Liver (tissue), 9 donors: ENCODE measurements around the gene UBE2D2. TPM values are rescaled to one million over a fixed set of nuclear protein-coding genes. Genes with fewer than 3 reads are reported as not detected.

ENCODE experiments used
- DNase-seq: peaks from one replicate; pipeline ENCODE4 v3.0.0-alpha.2; 2017; ENCODE audit warnings: low spot score
- H3K27ac ChIP-seq, 2 donors: one replicate each; pipeline ENCODE4 v1.7.0; 2013; ENCODE audit warnings: inconsistent platforms in 2 of 2, low read length in 2 of 2, control low read depth in 1 of 2, low read depth in 1 of 2, mild to moderate bottlenecking in 1 of 2
- H3K27me3 ChIP-seq, 4 donors: one replicate each; pipeline versions ENCODE4 v1.6.1 to v1.7.0; 2013; ENCODE audit warnings: low read length in 3 of 4, inconsistent platforms in 1 of 4, mild to moderate bottlenecking in 1 of 4, moderate library complexity in 1 of 4; ENCODE audit not compliant: control insufficient read depth in 4 of 4, insufficient read depth in 4 of 4
- H3K36me3 ChIP-seq, 4 donors: one replicate each; pipeline versions ENCODE4 v1.6.1 to v1.7.0; 2013; ENCODE audit warnings: low read length in 3 of 4, mild to moderate bottlenecking in 3 of 4, low read depth in 1 of 4, moderate library complexity in 1 of 4; ENCODE audit not compliant: control insufficient read depth in 4 of 4, insufficient read depth in 3 of 4
- H3K4me1 ChIP-seq, 4 donors: one replicate each; pipeline versions ENCODE4 v1.6.1 to v1.7.0; 2013; ENCODE audit warnings: low read length in 3 of 4, mild to moderate bottlenecking in 3 of 4, moderate library complexity in 1 of 4; ENCODE audit not compliant: control insufficient read depth in 4 of 4, insufficient read depth in 4 of 4
- H3K4me3 ChIP-seq, 3 donors: one replicate each; pipeline versions ENCODE4 v1.6.1 to v1.7.0; 2013; ENCODE audit warnings: low read length in 3 of 3, control low read depth in 1 of 3, low read depth in 1 of 3, mild to moderate bottlenecking in 1 of 3
- H3K9ac ChIP-seq, 2 donors: one replicate each; pipeline ENCODE4 v1.7.0; 2013; ENCODE audit warnings: low read length in 2 of 2, mild to moderate bottlenecking in 2 of 2, moderate library complexity in 2 of 2, control low read depth in 1 of 2, low read depth in 1 of 2
- H3K9me3 ChIP-seq, 4 donors: one replicate each; pipeline versions ENCODE4 v1.6.1 to v1.7.0; 2013; ENCODE audit warnings: low read length in 3 of 4; ENCODE audit not compliant: control insufficient read depth in 4 of 4
- EGR1 ChIP-seq, 2 donors: IDR thresholded peaks; 2 replicates each; pipeline ENCODE4 v1.6.1; 2016 to 2018; ENCODE audit warnings: antibody characterized with exemption in 2 of 2, low read depth in 2 of 2
- FOXA1 ChIP-seq: IDR thresholded peaks from 2 replicates; pipeline ENCODE4 v1.6.1; 2016; ENCODE audit warnings: antibody characterized with exemption
- FOXA2 ChIP-seq: IDR thresholded peaks from 2 replicates; pipeline ENCODE4 v1.6.1; 2016; ENCODE audit warnings: antibody characterized with exemption
- GABPA ChIP-seq, 2 donors: IDR thresholded peaks in 1 of 2; conservative IDR thresholded peaks in 1 of 2; 2 replicates each; pipeline ENCODE4 v1.6.1; 2016; ENCODE audit warnings: antibody characterized with exemption in 2 of 2, mild to moderate bottlenecking in 1 of 2, moderate library complexity in 1 of 2
- HNF4A ChIP-seq, 2 donors: conservative IDR thresholded peaks; 2 replicates each; pipeline ENCODE4 v1.6.1; 2016; ENCODE audit warnings: antibody characterized with exemption in 2 of 2, mild to moderate bottlenecking in 2 of 2
- HNF4G ChIP-seq: IDR thresholded peaks from 2 replicates; pipeline ENCODE4 v1.6.1; 2016; ENCODE audit warnings: antibody characterized with exemption
- JUND ChIP-seq, 2 donors: IDR thresholded peaks; 2 replicates each; pipeline ENCODE4 v1.6.1; 2016; ENCODE audit warnings: antibody characterized with exemption in 2 of 2
- NR2F2 ChIP-seq: IDR thresholded peaks from 2 replicates; pipeline ENCODE4 v1.6.1; 2016; ENCODE audit warnings: antibody characterized with exemption
- RAD21 ChIP-seq, 2 donors: IDR thresholded peaks; 2 replicates each; pipeline ENCODE4 v1.6.1; 2016; ENCODE audit warnings: antibody characterized with exemption in 2 of 2, mild to moderate bottlenecking in 2 of 2
- RXRA ChIP-seq, 2 donors: IDR thresholded peaks; 2 replicates each; pipeline ENCODE4 v1.6.1; 2017 to 2018; ENCODE audit warnings: antibody characterized with exemption in 2 of 2, mild to moderate bottlenecking in 1 of 2
- SP1 ChIP-seq: IDR thresholded peaks from 2 replicates; pipeline ENCODE4 v1.6.1; 2018; ENCODE audit warnings: antibody characterized with exemption, mild to moderate bottlenecking
- TAF1 ChIP-seq: conservative IDR thresholded peaks from 2 replicates; pipeline ENCODE4 v1.6.1; 2016; ENCODE audit warnings: antibody characterized with exemption, mild to moderate bottlenecking
- YY1 ChIP-seq: IDR thresholded peaks from 2 replicates; pipeline ENCODE4 v1.6.1; 2016; ENCODE audit warnings: antibody characterized with exemption, mild to moderate bottlenecking
- WGBS: extraction: QIAGEN DNeasy Blood & Tissue Kit; methylation state at CpG from one replicate; pipeline ENCODE4 v1.1.7; 2013; 5-methylcytosine and 5-hydroxymethylcytosine counted together
- polyA plus RNA-seq, 2 donors: library from polyadenylated mRNA; stranded (reverse) in 1 of 2; unstranded in 1 of 2; fragments of 200-250 nt in 1 of 2; fragments of >200 nt in 1 of 2; fragmentation: Nextera tagmentation in 1 of 2; extraction: Ambion mirVana in 1 of 2; gene quantifications; one replicate each; pipeline versions ENCODE4 v1.2.1 to v1.2.3, GENCODE V29; 2013 to 2015
- total RNA-seq, 2 donors: library from RNA; depleted of rRNA; stranded (reverse); fragments of >200 nt; gene quantifications; one replicate each; pipeline ENCODE4 v1.2.3, GENCODE V29; 2014
- TF ChIP-seq, protein P1 (sequence below): IDR thresholded peaks from 2 replicates; pipeline ENCODE4 v1.6.1; 2016; ENCODE audit warnings: antibody characterized with exemption
- TF ChIP-seq, protein P2 (sequence below): fragments of 150-350 bp; IDR thresholded peaks from 2 replicates; pipeline ENCODE4 v1.5.1; 2017; ENCODE audit warnings: improper control_type of control experiment, low read depth, low read length; ENCODE audit not compliant: missing input control
- TF ChIP-seq, protein P3 (sequence below): IDR thresholded peaks from 2 replicates; pipeline ENCODE4 v1.6.1; 2016; ENCODE audit warnings: antibody characterized with exemption
- TF ChIP-seq, protein P4 (sequence below): IDR thresholded peaks from 2 replicates; pipeline ENCODE4 v1.6.1; 2016; ENCODE audit warnings: antibody characterized with exemption, mild to moderate bottlenecking
- TF ChIP-seq, protein P5 (sequence below): IDR thresholded peaks from 2 replicates; pipeline ENCODE4 v1.6.1; 2016; ENCODE audit warnings: antibody characterized with exemption
- donor health status: healthy.
- donor health status: healthy.
- donor health status: healthy.
- donor health status: healthy.
- donor health status: healthy.

UBE2D2 gene
- total and polyA plus RNA-seq, 4 donors, result 17.0 to 53.6 (median 41.4) TPM

DNA sequence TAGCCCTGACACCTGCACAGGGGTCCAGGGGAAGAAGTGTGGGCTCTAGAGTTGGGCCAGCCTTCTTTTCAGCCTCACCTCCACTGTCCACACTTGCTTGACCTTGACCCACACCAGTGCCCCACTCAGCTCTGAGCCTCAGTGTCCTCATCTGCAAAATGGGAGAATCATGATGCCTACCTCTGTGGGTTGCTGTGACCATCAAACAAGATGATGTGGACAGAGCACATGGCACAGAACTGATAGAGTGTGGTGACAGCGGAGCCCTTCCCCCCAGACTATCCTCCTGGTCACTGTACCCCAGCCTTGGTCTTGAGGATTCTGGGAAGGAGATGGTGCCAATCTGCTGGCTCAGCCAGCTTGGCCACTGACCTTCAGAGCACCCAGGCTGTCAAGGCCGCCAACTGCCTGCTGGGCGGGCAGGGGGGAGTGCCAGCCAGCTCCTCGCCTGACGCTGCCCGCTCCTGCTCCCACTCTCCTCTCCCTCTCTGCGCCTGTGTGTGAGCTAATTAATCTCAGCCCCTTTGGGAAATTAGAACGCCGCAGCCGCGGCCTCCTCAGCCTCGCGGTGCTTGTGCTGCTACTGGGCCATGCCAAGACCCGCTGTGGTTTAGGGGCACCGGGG lies 103.7 kb downstream of the UBE2D2 start:
- Histone ChIP-seq H3K9ac (no peak overlapping the region), H3K36me3 (no peaks in the 10 kb centered on the region), H3K4me1 (peaks cover 68 to 98% (median 91%) of the 10 kb centered on the region in 4 donors), H3K9me3 (no peaks in the 10 kb centered on the region), H3K4me3 (no peak overlapping the region), H3K27ac (peak overlapping the region; percentile 72), H3K27me3 (no peaks in the 10 kb centered on the region)
- TF ChIP-seq HNF4A (conservative IDR thresholded peaks at IDR 0.05), result peak in 1 of 2 donors; percentile 36
- TF ChIP-seq RXRA (IDR thresholded peaks at IDR 0.05), result peak in 1 of 2 donors; percentile 61
- TF ChIP-seq NR2F2, result no peak
- peak; percentile 4 for TF ChIP-seq SP1
- TF ChIP-seq, protein P1, sequence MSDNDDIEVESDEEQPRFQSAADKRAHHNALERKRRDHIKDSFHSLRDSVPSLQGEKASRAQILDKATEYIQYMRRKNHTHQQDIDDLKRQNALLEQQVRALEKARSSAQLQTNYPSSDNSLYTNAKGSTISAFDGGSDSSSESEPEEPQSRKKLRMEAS, result no peak
- DNase-seq, result no peak
- 43% methylated on average over 15 of the region's 15 CpGs for WGBS

DNA sequence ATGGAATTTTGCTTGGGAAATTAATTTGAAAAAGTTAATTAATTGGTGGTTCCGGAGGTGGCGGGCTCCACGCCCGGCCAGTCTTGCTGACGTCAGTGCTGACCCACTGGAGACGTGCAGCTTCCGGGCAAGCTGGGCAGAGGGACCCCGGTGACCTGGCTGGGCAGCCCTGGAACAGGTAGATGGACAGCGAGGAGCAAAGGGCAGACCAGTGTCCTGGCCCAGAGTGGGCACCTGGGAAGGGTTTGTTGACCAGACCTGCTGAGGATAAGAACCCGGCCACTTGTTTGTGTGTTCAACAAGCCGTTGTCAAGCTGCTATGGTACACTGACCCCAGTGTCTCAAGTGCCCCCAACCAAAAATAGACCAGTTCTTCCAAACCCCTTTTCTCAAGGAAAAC lies 104.5 kb downstream of the UBE2D2 start:
- peak overlapping the region; percentile 72 for H3K27ac ChIP-seq
- no peaks in the 10 kb centered on the region for H3K27me3 ChIP-seq
- WGBS, result 34% methylated on average over 11 of the region's 11 CpGs
- H3K9me3 ChIP-seq, result no peaks in the 10 kb centered on the region
- peaks cover 66 to 99% (median 90%) of the 10 kb centered on the region in 4 donors for H3K4me1 ChIP-seq
- DNase-seq, result no peak
- no peak overlapping the region for H3K9ac ChIP-seq
- peak; percentile 42 for TF ChIP-seq NR2F2
- no peak for TF ChIP-seq FOXA2
- no peak for TF ChIP-seq FOXA1
- TF ChIP-seq GABPA (IDR thresholded peaks at IDR 0.05 in 1 of 2, conservative IDR thresholded peaks at IDR 0.05 in 1 of 2), result no peak
- TF ChIP-seq, protein P2, sequence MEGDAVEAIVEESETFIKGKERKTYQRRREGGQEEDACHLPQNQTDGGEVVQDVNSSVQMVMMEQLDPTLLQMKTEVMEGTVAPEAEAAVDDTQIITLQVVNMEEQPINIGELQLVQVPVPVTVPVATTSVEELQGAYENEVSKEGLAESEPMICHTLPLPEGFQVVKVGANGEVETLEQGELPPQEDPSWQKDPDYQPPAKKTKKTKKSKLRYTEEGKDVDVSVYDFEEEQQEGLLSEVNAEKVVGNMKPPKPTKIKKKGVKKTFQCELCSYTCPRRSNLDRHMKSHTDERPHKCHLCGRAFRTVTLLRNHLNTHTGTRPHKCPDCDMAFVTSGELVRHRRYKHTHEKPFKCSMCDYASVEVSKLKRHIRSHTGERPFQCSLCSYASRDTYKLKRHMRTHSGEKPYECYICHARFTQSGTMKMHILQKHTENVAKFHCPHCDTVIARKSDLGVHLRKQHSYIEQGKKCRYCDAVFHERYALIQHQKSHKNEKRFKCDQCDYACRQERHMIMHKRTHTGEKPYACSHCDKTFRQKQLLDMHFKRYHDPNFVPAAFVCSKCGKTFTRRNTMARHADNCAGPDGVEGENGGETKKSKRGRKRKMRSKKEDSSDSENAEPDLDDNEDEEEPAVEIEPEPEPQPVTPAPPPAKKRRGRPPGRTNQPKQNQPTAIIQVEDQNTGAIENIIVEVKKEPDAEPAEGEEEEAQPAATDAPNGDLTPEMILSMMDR, result no peak
- TF ChIP-seq HNF4G, result no peak
- TF ChIP-seq EGR1 (IDR thresholded peaks at IDR 0.05; ENCODE audit: low read depth in 2 of 2), result no peak
- no peak for TF ChIP-seq YY1
- TF ChIP-seq TAF1, result no peak
- TF ChIP-seq, protein P1, result no peak
- TF ChIP-seq, protein P3, sequence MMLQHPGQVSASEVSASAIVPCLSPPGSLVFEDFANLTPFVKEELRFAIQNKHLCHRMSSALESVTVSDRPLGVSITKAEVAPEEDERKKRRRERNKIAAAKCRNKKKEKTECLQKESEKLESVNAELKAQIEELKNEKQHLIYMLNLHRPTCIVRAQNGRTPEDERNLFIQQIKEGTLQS, result no peak
- TF ChIP-seq, protein P4, sequence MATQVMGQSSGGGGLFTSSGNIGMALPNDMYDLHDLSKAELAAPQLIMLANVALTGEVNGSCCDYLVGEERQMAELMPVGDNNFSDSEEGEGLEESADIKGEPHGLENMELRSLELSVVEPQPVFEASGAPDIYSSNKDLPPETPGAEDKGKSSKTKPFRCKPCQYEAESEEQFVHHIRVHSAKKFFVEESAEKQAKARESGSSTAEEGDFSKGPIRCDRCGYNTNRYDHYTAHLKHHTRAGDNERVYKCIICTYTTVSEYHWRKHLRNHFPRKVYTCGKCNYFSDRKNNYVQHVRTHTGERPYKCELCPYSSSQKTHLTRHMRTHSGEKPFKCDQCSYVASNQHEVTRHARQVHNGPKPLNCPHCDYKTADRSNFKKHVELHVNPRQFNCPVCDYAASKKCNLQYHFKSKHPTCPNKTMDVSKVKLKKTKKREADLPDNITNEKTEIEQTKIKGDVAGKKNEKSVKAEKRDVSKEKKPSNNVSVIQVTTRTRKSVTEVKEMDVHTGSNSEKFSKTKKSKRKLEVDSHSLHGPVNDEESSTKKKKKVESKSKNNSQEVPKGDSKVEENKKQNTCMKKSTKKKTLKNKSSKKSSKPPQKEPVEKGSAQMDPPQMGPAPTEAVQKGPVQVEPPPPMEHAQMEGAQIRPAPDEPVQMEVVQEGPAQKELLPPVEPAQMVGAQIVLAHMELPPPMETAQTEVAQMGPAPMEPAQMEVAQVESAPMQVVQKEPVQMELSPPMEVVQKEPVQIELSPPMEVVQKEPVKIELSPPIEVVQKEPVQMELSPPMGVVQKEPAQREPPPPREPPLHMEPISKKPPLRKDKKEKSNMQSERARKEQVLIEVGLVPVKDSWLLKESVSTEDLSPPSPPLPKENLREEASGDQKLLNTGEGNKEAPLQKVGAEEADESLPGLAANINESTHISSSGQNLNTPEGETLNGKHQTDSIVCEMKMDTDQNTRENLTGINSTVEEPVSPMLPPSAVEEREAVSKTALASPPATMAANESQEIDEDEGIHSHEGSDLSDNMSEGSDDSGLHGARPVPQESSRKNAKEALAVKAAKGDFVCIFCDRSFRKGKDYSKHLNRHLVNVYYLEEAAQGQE, result peak; percentile 52
- peak in 1 of 2 donors; percentile 17 for TF ChIP-seq RAD21 (IDR thresholded peaks at IDR 0.05)
- TF ChIP-seq RXRA (IDR thresholded peaks at IDR 0.05), result peak; percentile 79 to 85
- TF ChIP-seq, protein P5, sequence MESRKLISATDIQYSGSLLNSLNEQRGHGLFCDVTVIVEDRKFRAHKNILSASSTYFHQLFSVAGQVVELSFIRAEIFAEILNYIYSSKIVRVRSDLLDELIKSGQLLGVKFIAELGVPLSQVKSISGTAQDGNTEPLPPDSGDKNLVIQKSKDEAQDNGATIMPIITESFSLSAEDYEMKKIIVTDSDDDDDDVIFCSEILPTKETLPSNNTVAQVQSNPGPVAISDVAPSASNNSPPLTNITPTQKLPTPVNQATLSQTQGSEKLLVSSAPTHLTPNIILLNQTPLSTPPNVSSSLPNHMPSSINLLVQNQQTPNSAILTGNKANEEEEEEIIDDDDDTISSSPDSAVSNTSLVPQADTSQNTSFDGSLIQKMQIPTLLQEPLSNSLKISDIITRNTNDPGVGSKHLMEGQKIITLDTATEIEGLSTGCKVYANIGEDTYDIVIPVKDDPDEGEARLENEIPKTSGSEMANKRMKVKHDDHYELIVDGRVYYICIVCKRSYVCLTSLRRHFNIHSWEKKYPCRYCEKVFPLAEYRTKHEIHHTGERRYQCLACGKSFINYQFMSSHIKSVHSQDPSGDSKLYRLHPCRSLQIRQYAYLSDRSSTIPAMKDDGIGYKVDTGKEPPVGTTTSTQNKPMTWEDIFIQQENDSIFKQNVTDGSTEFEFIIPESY, result no peak
- peak; percentile 36 for TF ChIP-seq SP1
- peak in 1 of 2 donors; percentile 24 for TF ChIP-seq JUND (IDR thresholded peaks at IDR 0.05)
- peak; percentile 80 to 85 for TF ChIP-seq HNF4A (conservative IDR thresholded peaks at IDR 0.05)
- no peak overlapping the region for H3K4me3 ChIP-seq
- H3K36me3 ChIP-seq, result no peaks in the 10 kb centered on the region
